ENCODE measurements around the gene DACT3. TPM values are rescaled to one million over a fixed set of nuclear protein-coding genes. Genes with fewer than 3 reads are reported as not detected.

Gene DACT3
- total RNA-seq, 1 donor from 2014 or later, result 11.2 TPM

DNA sequence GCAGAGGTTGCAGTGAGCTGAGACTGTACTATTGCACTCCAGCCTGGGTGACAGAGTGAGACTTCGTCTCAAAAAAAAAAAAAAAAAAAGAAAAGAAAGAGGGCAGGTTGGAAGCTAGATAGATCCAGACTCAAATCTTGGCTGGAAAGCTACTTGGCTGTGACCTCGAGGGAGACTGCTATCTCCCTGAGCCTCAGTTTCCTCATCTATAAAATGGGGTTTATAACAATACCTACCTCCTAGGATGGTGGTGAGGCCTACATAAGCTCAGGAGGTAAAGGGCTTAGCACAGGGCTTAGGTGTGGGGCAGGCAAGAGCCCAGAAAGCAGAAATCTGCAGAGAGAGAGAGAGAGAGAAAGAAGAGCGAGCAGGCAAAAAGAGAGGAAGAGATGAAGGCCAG is 24.2 kb upstream of the DACT3 start:
- H3K9me3 Mint-ChIP-seq (ENCODE audit: unreplicated experiment), result no peaks in the 10 kb centered on the region
- no peaks in the 10 kb centered on the region for H3K4me1 Mint-ChIP-seq (ENCODE audit: unreplicated experiment)
- TF ChIP-seq, protein P1, sequence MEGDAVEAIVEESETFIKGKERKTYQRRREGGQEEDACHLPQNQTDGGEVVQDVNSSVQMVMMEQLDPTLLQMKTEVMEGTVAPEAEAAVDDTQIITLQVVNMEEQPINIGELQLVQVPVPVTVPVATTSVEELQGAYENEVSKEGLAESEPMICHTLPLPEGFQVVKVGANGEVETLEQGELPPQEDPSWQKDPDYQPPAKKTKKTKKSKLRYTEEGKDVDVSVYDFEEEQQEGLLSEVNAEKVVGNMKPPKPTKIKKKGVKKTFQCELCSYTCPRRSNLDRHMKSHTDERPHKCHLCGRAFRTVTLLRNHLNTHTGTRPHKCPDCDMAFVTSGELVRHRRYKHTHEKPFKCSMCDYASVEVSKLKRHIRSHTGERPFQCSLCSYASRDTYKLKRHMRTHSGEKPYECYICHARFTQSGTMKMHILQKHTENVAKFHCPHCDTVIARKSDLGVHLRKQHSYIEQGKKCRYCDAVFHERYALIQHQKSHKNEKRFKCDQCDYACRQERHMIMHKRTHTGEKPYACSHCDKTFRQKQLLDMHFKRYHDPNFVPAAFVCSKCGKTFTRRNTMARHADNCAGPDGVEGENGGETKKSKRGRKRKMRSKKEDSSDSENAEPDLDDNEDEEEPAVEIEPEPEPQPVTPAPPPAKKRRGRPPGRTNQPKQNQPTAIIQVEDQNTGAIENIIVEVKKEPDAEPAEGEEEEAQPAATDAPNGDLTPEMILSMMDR (IDR thresholded peaks at IDR 0.05), result no peak
- no peak overlapping the region for H3K27ac Mint-ChIP-seq (ENCODE audit: unreplicated experiment)
- peaks cover 25% of the 10 kb centered on the region for H3K36me3 Mint-ChIP-seq (ENCODE audit: unreplicated experiment)
- no peak for DNase-seq (ENCODE audit: extremely low spot score, unreplicated experiment)
- H3K4me3 Mint-ChIP-seq (ENCODE audit: unreplicated experiment), result no peak overlapping the region
- H3K27me3 Mint-ChIP-seq (ENCODE audit: unreplicated experiment), result no peaks in the 10 kb centered on the region

DNA sequence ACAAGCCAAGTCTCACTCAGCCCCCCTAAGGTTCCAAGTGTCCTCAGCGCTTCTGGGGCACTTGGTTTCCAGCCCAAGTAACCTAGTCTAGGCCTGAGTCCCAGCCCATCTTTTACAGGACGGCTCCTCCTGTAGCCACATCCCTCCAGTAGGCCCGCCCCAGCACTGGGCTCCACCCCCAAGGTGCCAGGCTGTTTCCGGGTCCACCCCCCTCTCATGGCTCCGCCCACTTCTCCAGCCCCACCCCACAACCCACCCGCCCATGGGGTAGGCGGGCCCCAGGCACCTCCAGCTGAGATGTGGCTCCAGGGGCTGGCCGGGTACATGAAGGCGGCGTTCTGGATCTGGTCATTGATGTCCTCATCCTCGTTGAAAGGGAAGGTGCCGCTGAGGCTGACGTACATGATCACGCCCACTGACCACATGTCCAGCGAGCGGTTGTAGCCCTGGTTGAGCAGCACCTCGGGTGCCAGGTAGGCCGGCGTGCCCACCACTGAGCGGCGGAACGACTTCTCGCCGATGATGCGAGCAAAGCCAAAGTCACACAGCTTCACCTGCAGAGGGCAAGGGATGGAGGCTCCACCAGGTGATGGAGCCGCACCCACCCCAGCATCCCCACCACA is 17.2 kb upstream of the DACT3 start:
- DNase-seq (ENCODE audit: extremely low spot score, unreplicated experiment), result no peak
- Mint-ChIP-seq H3K4me1 (ENCODE audit: unreplicated experiment) (no peaks in the 10 kb centered on the region), H3K4me3 (ENCODE audit: unreplicated experiment) (no peak overlapping the region), H3K27ac (ENCODE audit: unreplicated experiment) (no peak overlapping the region), H3K27me3 (ENCODE audit: unreplicated experiment) (no peaks in the 10 kb centered on the region), H3K9me3 (ENCODE audit: unreplicated experiment) (no peaks in the 10 kb centered on the region), H3K36me3 (ENCODE audit: unreplicated experiment) (peaks cover 34% of the 10 kb centered on the region)
- TF ChIP-seq, protein P1 (IDR thresholded peaks at IDR 0.05), result no peak

DNA sequence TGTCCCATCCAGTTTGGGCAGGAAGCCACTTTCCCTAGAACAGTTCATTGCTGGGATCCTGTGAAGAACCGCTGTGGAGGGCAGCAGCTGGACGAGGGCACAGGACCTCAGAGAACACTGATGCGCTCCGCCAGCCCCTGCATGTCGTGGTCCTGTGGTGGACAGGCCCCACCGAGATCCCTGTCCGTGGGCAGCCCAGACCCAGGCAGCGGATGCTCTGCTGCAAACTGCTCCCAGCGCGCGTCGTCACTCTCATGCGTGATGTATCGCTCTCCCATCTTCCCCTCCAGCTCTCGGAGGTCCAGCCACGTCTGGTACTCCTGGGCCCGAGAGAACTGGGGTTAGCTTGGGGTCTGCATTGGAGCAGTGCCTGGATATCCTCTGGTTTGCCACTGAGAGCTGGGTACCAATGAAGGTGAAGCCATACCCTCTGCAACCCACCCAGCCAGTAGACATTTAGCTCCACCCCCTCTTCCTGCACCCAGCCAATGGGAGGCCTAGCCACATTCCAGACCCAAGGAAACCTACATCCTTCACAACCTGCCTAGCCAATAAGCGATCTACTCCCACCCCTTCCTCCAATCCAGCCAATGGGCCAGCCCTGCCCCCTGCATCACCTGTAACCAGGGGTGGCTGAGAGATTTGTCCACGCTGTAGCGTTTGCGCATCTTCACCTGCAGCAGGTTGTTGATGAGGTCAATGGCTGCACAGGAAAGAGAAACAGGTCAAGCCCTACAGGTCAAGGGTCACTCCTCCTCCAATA is 13.6 kb upstream of the DACT3 start:
- Mint-ChIP-seq H3K27ac (ENCODE audit: unreplicated experiment) (no peak overlapping the region), H3K4me1 (ENCODE audit: unreplicated experiment) (no peaks in the 10 kb centered on the region), H3K4me3 (ENCODE audit: unreplicated experiment) (no peak overlapping the region), H3K9me3 (ENCODE audit: unreplicated experiment) (no peaks in the 10 kb centered on the region), H3K36me3 (ENCODE audit: unreplicated experiment) (peaks cover 23% of the 10 kb centered on the region), H3K27me3 (ENCODE audit: unreplicated experiment) (no peaks in the 10 kb centered on the region)
- no peak for DNase-seq (ENCODE audit: extremely low spot score, unreplicated experiment)
- TF ChIP-seq, protein P1 (IDR thresholded peaks at IDR 0.05), result no peak

DNA sequence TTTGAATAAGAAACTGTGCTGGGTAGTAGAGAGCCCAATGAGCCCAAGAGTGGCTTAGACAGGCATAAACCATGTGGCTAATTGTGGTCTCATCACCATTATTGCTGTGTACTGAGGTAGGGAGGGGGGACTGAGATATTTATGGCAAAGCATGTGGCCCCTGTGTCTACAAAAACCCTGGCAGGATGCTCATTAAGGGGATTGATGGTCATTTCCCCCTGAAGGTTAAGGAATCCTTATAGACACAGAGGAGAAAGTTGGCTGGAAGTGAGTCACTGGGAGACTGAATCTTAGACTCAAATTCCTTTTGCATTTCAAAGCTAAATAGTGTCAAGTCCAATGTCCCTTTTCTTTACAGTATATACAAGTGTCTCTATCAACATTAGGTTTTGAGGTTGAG is 9.8 kb upstream of the DACT3 start:
- H3K9me3 Mint-ChIP-seq (ENCODE audit: unreplicated experiment), result no peaks in the 10 kb centered on the region
- no peaks in the 10 kb centered on the region for H3K4me1 Mint-ChIP-seq (ENCODE audit: unreplicated experiment)
- H3K27ac Mint-ChIP-seq (ENCODE audit: unreplicated experiment), result no peak overlapping the region
- H3K36me3 Mint-ChIP-seq (ENCODE audit: unreplicated experiment), result peaks cover 9% of the 10 kb centered on the region
- no peaks in the 10 kb centered on the region for H3K27me3 Mint-ChIP-seq (ENCODE audit: unreplicated experiment)
- DNase-seq (ENCODE audit: extremely low spot score, unreplicated experiment), result no peak
- TF ChIP-seq, protein P1 (IDR thresholded peaks at IDR 0.05), result no peak
- H3K4me3 Mint-ChIP-seq (ENCODE audit: unreplicated experiment), result no peak overlapping the region

DNA sequence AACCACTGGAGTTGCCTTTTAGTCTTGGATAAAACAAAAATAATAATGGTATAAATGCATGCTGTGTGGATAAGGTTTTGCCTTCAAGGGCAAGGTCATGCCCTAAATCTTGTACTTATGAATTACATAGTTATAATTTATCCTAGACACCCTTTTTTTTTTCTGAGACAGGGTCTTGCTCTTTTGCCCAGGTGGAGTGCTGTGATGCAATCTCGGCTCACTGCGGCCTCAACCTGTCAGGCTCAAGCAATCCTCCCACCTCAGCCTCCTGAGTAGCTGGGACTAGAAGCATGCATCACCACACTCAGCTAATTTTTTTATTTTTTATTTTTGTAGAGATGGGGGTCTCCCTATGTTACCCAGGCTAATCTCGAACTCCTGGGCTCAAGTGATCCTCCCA is 7.7 kb upstream of the DACT3 start:
- Mint-ChIP-seq H3K9me3 (ENCODE audit: unreplicated experiment) (no peaks in the 10 kb centered on the region), H3K27ac (ENCODE audit: unreplicated experiment) (no peak overlapping the region), H3K27me3 (ENCODE audit: unreplicated experiment) (no peaks in the 10 kb centered on the region), H3K36me3 (ENCODE audit: unreplicated experiment) (no peaks in the 10 kb centered on the region), H3K4me1 (ENCODE audit: unreplicated experiment) (no peaks in the 10 kb centered on the region), H3K4me3 (ENCODE audit: unreplicated experiment) (no peak overlapping the region)
- TF ChIP-seq, protein P1 (IDR thresholded peaks at IDR 0.05), result no peak
- DNase-seq (ENCODE audit: extremely low spot score, unreplicated experiment), result no peak

All from osteocyte (in vitro differentiated cells).